Ramos (cell line): Measurements from ENCODE around the gene EIPR1.
"Not testable (repeated sequence)": the region's sequence is repeated elsewhere in the genome, so short reads cannot be mapped to it uniquely, and the experiment has no call there.

ENCODE experiments used
- in situ Hi-C: fragments of 300-500 bp; cut with MboI; formaldehyde crosslinking; loops from one replicate; pipeline ENCODE4 v1.14.3; 2022; ENCODE audit warnings: low sequenced_read_pairs; ENCODE audit not compliant: unreplicated experiment

EIPR1 gene

GRCh38 chr2:3404349-3404894 is 26.8 kb upstream of the EIPR1 start:
- in situ Hi-C loops: no loop called here

GRCh38 chr2:3403587-3404334 is 26.1 kb upstream of the EIPR1 start:
- in situ Hi-C loops: no loop called here

- in situ Hi-C loops: no loop called here
These were observed 22.2 kb upstream of the EIPR1 start for GRCh38 chr2:3399829-3400228.

- in situ Hi-C loops: no loop called here
These were observed 21.8 kb upstream of the EIPR1 start for GRCh38 chr2:3399381-3399780.

GRCh38 chr2:3398857-3399256 is 21.2 kb upstream of the EIPR1 start:
- in situ Hi-C loops: no loop called here

GRCh38 chr2:3396920-3397559 is 19.4 kb upstream of the EIPR1 start:
- in situ Hi-C loops: no loop called here

GRCh38 chr2:3392216-3392615 is 14.6 kb upstream of the EIPR1 start:
- in situ Hi-C loops: no loop called here

- in situ Hi-C loops: no loop called here
These were observed 12.4 kb upstream of the EIPR1 start for GRCh38 chr2:3390041-3390440.

- in situ Hi-C loops: no loop called here
These were observed 11.6 kb upstream of the EIPR1 start for GRCh38 chr2:3389193-3389592.

- in situ Hi-C loops: no loop called here
These were observed 10.8 kb upstream of the EIPR1 start for GRCh38 chr2:3388412-3388738.

- in situ Hi-C loops: no loop called here
These were observed 10.2 kb upstream of the EIPR1 start for GRCh38 chr2:3387644-3388411.

GRCh38 chr2:3387011-3387410 is 9.4 kb upstream of the EIPR1 start:
- in situ Hi-C loops: no loop called here

- in situ Hi-C loops: no loop called here
These were observed 8.9 kb upstream of the EIPR1 start for GRCh38 chr2:3386448-3386958.

GRCh38 chr2:3379647-3380534 is 2.3 kb upstream of the EIPR1 start, which contains the start of gene TRAPPC12:
Gene TRAPPC12 (plus strand): TSS chr2:3379694. CDS start chr2:3387624, 7,930 bp downstream.
- in situ Hi-C loops: no loop called here

- in situ Hi-C loops: no loop called here
These were observed 1.7 kb upstream of the EIPR1 start for GRCh38 chr2:3379339-3379646.

- in situ Hi-C loops: no loop called here
These were observed 373 bp downstream of the EIPR1 start for GRCh38 chr2:3377279-3377611.

GRCh38 chr2:3376821-3377220 is 797 bp downstream of the EIPR1 start:
- in situ Hi-C loops: no loop called here

GRCh38 chr2:3369340-3370181 is 8.1 kb downstream of the EIPR1 start:
- in situ Hi-C loops: not testable (repeated sequence)

GRCh38 chr2:3368261-3368722 is 9.3 kb downstream of the EIPR1 start:
- in situ Hi-C loops: no loop called here
